ENCODE results near the gene ABCD1.
"Not testable (repeated sequence)": the region's sequence is repeated elsewhere in the genome, so short reads cannot be mapped to it uniquely, and the experiment has no call there.

ABCD1 gene

DNA sequence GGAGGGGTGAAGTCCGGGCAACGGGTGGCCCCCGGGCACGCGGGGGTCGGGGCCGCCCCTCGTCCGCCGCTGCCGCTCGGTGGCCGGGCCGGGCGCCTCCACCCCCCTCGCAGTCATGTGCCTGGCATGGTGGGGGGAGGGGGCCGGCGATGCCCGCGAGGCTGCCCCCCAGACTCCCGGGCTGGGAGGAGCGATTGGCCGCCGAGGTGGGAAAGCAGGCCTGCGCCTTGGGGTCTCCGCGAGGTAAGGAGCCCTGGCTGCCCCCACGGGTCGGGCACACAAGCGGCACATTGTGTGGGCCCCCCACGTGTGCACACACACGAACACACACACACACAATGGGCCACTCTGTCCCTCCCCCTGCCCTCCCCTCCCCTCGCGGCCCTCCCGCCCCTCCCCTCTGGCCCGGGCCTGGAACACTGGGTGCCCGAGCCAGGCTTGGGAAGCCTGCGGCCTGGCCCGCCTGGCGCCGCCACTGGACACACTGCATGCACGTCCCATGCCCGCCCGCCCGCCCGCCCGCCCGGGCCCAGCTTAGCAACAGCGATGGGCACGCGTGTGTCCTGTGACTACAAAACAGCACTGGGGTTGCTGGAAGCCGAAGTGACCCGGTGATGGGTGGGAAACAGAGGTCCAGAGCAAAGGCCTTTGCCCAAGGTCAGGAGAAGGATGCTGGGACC is 35.6 kb upstream of the ABCD1 start:
- Mint-ChIP-seq H3K27ac (no peak overlapping the region), H3K4me3 (peak overlapping the region; percentile 67), H3K36me3 (ENCODE audit: low read depth) (no peaks in the 10 kb centered on the region), H3K9me3 (peaks cover 13% of the 10 kb centered on the region), H3K4me1 (peaks cover 16% of the 10 kb centered on the region), H3K27me3 (ENCODE audit: low read depth, poor library complexity) (peaks cover 3% of the 10 kb centered on the region)
- TF ChIP-seq, protein P1, sequence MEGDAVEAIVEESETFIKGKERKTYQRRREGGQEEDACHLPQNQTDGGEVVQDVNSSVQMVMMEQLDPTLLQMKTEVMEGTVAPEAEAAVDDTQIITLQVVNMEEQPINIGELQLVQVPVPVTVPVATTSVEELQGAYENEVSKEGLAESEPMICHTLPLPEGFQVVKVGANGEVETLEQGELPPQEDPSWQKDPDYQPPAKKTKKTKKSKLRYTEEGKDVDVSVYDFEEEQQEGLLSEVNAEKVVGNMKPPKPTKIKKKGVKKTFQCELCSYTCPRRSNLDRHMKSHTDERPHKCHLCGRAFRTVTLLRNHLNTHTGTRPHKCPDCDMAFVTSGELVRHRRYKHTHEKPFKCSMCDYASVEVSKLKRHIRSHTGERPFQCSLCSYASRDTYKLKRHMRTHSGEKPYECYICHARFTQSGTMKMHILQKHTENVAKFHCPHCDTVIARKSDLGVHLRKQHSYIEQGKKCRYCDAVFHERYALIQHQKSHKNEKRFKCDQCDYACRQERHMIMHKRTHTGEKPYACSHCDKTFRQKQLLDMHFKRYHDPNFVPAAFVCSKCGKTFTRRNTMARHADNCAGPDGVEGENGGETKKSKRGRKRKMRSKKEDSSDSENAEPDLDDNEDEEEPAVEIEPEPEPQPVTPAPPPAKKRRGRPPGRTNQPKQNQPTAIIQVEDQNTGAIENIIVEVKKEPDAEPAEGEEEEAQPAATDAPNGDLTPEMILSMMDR (IDR thresholded peaks at IDR 0.05), result no peak
- DNase-seq, result no peak

DNA sequence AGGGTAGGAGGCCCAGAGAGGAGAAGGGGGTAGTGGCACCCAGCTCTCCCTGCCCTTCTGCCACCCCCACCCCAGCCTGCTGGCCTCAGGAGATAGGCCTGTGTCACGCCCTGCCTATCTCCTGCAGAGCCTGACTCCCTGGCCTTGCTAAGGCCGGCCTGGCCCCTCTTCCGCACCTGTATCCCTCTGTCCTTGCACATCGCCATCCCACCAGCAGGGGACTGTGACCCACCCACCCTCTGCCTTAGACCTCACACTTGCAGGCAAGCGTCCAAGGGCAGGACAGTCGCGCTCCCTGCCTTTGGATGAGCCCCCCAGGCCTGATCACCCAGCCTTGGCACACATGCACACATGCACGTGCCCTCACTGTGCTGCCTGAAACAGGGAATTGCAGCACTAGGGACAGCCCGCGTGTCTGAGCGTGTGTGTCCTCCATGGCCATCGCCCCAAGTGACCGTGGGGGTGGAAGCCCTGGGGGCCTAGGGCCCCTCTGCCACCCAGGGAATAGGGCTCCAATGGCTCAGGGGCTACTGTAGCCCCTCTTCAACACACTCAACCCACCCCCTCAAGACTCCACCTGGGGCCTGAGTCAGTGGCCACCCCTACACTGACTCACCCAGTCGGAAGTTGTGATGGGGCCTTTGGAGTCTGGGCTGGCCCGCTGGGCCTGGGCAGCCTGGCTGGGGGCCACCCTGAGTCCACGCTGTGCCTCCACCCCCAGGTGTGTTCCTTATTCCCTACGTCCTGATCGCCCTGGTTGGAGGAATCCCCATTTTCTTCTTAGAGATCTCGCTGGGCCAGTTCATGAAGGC is 34.8 kb upstream of the ABCD1 start:
- H3K36me3 Mint-ChIP-seq (ENCODE audit: low read depth), result no peaks in the 10 kb centered on the region
- DNase-seq, result no peak
- peak overlapping the region; percentile 67 for H3K4me3 Mint-ChIP-seq

DNA sequence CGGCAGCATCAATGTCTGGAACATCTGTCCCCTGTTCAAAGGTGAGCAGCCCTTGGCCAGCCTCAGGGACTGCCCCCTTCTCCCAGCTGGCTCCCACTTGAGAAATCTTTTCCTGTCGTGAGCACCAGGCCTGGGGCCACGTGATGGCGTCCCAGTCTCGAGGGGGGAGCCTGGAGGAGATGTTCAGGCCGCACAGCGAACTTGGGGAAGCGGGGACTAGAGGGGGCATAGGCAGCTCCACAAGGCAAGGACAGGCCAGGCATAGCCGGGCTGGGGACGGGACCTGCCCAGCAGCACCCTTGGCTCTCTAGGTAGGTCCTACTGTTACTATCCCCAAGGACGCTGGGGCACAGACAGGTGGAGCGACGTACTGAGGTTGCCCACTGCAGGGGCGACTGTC is 34.2 kb upstream of the ABCD1 start:
- Mint-ChIP-seq H3K9me3 (peaks cover 16% of the 10 kb centered on the region), H3K36me3 (ENCODE audit: low read depth) (no peaks in the 10 kb centered on the region), H3K4me1 (peaks cover 16% of the 10 kb centered on the region), H3K27me3 (ENCODE audit: low read depth, poor library complexity) (no peaks in the 10 kb centered on the region), H3K4me3 (no peak overlapping the region), H3K27ac (no peak overlapping the region)
- DNase-seq, result no peak
- TF ChIP-seq, protein P1 (IDR thresholded peaks at IDR 0.05), result no peak

More for the DNA sequence above, 34.8 kb upstream of the ABCD1 start:
- peaks cover 18% of the 10 kb centered on the region for H3K4me1 Mint-ChIP-seq
- H3K27me3 Mint-ChIP-seq (ENCODE audit: low read depth, poor library complexity), result no peaks in the 10 kb centered on the region
- H3K9me3 Mint-ChIP-seq, result peaks cover 16% of the 10 kb centered on the region
- TF ChIP-seq, protein P1 (IDR thresholded peaks at IDR 0.05), result peak; percentile 13
- no peak overlapping the region for H3K27ac Mint-ChIP-seq

DNA sequence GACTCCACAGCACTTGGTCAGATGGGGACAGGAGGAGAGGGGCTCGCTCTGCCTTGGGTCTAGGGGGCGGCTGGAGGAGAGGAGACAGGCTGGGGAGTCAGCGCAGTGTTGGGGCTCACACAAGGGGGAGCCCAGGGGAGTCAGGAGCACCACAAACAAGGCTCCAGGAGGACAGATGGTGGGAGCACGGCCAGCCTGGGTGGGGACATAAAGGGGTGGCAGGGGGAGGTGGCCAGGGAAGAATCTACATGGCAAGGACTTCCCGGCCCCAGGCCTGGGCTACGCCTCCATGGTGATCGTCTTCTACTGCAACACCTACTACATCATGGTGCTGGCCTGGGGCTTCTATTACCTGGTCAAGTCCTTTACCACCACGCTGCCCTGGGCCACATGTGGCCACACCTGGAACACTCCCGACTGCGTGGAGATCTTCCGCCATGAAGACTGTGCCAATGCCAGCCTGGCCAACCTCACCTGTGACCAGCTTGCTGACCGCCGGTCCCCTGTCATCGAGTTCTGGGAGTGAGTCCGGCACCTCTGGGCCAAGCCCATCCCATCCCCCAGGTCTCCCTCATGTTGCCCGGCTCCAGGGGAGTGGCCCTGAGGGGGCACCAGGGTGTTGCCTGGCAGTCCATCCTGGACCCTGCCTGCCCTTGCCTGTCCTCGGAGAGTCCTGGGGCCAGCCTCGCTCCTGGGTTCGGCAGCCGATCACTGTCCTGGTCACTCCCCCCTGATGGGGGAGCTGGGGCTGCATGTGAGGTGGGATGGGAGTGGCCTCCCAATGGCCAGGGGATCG is 33.4 kb upstream of the ABCD1 start:
- H3K4me3 Mint-ChIP-seq; H3K36me3 Mint-ChIP-seq (ENCODE audit: low read depth); H3K27me3 Mint-ChIP-seq (ENCODE audit: low read depth, poor library complexity); DNase-seq; H3K4me1 Mint-ChIP-seq; H3K27ac Mint-ChIP-seq: not testable (repeated sequence)
- H3K9me3 Mint-ChIP-seq, result peaks cover 19% of the 10 kb centered on the region

DNA sequence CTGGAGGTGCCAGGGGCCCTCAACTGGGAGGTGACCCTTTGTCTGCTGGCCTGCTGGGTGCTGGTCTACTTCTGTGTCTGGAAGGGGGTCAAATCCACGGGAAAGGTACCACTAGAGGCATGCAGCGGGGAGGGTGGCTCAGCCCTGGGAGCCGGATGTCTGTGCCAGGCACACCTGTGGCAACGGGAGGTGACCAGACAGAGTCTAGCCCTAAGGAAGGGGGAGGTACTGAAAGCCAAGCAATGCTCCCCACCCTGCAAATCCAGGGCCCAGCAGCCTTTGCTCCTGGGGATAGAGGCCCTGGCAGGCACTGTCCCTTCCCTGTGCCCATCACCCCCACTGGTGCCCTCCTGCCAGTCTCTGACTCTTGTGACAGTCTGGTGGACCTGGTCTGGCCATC is 32.7 kb upstream of the ABCD1 start:
- Mint-ChIP-seq H3K4me1 (peaks cover 5% of the 10 kb centered on the region), H3K9me3 (peaks cover 16% of the 10 kb centered on the region), H3K36me3 (ENCODE audit: low read depth) (no peaks in the 10 kb centered on the region), H3K4me3 (no peak overlapping the region), H3K27me3 (ENCODE audit: low read depth, poor library complexity) (peaks cover 3% of the 10 kb centered on the region), H3K27ac (no peak overlapping the region)
- no peak for DNase-seq
- TF ChIP-seq, protein P1 (IDR thresholded peaks at IDR 0.05), result no peak

DNA sequence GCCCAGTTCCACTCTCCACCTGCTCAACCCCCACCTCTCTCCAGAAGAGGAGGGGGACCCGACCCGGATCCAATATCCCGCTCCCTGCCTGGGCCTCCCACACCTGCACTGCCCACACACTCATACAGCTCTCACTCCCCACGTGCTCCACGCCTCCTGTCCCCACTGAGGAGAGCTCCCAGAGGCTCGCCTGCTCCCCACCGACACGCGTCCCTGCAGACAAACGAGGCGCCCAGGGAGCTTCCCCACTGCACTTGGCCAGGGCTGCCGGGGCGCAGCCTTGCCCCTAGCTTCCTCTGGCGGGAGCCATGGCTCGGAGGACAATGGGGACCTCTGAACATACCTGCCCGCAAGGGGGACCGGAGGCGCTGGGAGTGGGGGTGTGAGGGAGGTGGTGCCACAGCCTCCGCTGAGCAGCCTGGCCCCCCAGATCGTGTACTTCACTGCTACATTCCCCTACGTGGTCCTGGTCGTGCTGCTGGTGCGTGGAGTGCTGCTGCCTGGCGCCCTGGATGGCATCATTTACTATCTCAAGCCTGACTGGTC is 32.0 kb upstream of the ABCD1 start:
- no peaks in the 10 kb centered on the region for H3K36me3 Mint-ChIP-seq (ENCODE audit: low read depth)
- H3K4me1 Mint-ChIP-seq, result peaks cover 12% of the 10 kb centered on the region
- no peak overlapping the region for H3K4me3 Mint-ChIP-seq

More for the DNA sequence above, 32.0 kb upstream of the ABCD1 start:
- no peak overlapping the region for H3K27ac Mint-ChIP-seq
- H3K9me3 Mint-ChIP-seq, result peaks cover 23% of the 10 kb centered on the region
- TF ChIP-seq, protein P1 (IDR thresholded peaks at IDR 0.05), result no peak
- no peak for DNase-seq
- peaks cover 3% of the 10 kb centered on the region for H3K27me3 Mint-ChIP-seq (ENCODE audit: low read depth, poor library complexity)
